ENCODE measurements around the gene TESK2.
"Not testable (repeated sequence)": the region's sequence is repeated elsewhere in the genome, so short reads cannot be mapped to it uniquely, and the experiment has no call there.

Gene TESK2

GRCh38 chr1:45411510-45411899, 79.5 kb downstream of the TESK2 start:
- no peak for DNase-seq (ENCODE audit: low read depth)

GRCh38 chr1:45410850-45411509, 80.0 kb downstream of the TESK2 start:
- DNase-seq (ENCODE audit: low read depth), result no peak

DNA sequence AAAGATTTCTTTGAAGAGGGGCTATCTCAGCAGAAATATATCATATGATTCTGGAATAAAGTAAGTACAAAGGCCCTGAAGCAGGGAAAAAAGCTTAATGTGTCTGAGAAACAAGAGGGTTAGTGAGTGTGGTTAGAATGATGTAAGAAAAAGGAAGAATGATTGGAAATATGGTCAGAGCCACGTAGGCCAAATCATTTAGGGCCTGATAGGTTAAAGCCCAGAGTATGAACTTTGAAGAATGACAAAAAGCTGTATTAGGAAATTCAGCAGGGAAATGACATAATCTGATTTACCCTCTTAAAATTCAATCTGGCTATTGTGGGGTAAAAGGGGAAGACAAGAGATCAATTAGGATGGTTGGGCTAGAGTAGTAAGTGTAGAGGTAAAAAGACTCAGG, 81.7 kb downstream of the TESK2 start:
- DNase-seq (ENCODE audit: low read depth), result no peak

- no peak for DNase-seq (ENCODE audit: low read depth)
These were observed 83.2 kb downstream of the TESK2 start for GRCh38 chr1:45407629-45408287.

GRCh38 chr1:45405636-45406035, 85.3 kb downstream of the TESK2 start:
- DNase-seq (ENCODE audit: low read depth), result no peak

GRCh38 chr1:45403718-45404117, 87.2 kb downstream of the TESK2 start:
- no peak for DNase-seq (ENCODE audit: low read depth)

DNA sequence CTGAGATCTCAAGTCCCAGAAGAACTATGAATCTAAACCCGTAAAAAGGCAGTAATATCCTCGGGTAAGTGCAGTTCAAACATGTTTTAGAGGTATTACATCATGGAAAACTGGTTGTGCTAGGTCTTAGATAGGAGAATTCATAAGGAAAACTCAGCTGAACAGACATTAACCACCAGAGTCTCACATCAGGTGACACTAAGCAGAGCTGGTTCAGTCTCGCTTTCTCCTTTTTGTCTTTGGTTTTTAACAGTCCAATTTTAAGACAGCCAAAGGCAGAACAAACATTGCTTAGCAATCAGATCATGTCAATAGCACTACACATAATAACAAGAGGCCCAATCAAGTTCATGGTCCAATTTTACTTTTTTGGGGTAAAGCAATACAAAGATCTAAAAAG, 87.7 kb downstream of the TESK2 start:
- DNase-seq (ENCODE audit: low read depth), result no peak

GRCh38 chr1:45401524-45401923, 89.4 kb downstream of the TESK2 start:
- DNase-seq (ENCODE audit: low read depth), result no peak

DNA sequence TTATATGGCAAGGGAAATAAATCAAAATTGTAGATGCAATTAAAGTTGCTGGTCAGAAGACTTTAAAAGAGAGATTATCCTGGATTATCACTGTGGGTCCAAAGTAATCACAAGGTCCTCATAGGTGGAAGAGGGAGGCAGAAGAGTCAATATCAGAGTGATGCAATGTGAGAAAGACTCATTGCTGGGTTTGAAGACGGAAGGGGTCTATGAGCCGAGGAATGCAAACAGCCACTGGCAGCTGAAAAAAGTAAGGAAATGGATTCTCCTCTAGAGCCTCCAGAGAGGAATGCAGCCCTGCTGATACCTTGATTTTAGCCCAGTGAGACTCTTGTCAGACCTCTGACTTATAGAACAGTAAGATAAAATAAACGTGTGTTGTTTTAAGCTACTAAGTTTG, 90.9 kb downstream of the TESK2 start:
- no peak for DNase-seq (ENCODE audit: low read depth)

GRCh38 chr1:45397285-45397684, 93.7 kb downstream of the TESK2 start:
- DNase-seq (ENCODE audit: low read depth), result no peak

DNA sequence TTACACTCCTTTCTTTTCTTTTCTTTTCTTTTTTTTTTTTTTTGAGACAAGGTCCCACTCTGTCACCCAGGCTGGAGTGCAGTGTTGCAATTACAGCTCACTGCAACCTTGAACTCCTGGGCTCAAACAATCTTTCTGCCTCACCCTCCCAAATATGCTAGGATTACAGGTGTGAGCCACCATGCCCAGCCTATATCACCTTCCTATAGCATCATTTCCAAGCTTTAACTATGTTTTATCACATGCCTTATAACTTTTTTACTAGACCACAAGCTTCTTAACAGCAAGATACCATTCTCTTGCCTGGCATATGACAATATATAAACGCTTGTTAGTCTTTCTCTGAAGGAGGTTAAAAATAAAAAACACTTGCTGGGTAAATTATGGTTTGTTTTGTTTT, 95.4 kb downstream of the TESK2 start:
- DNase-seq (ENCODE audit: low read depth), result no peak

DNA sequence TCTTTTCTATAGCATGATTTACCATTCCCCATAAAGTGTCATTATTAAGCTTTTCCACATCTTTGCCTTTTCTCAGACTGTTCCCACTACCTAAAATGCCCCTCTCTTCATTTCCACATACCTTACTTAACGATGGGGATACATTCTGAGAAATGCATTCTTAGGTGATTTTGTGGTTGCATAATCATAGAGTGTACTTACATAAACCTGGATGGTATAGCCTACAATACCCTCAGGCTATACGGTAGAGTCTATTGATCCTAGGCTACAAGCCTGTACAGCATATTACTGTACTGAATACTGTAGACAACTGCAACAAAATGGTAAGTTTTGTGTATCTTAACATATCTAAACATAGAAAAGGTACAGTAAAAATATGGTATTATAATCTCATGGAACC, 95.9 kb downstream of the TESK2 start:
- DNase-seq (ENCODE audit: low read depth), result no peak

DNA sequence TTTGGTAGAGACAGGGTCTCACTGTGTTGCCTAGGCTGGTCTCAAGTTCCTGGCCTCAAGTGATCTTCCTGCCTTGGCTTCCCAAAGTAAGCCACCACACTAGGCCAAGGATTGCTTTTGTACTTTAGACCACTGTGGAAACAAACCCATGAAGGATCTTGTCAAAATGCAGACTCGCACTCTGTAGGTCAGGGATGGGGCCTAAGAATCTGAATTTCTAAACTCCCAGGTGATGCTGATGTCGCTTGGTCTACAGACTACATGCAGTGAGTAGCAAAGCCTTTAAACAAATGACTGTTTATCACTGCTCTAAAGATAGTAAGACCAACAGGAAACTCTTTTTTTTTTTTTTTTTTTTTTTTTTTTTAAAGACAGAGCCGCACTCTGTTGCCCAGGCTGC, 96.6 kb downstream of the TESK2 start:
- DNase-seq (ENCODE audit: low read depth), result no peak

- no peak for DNase-seq (ENCODE audit: low read depth)
These were observed 97.2 kb downstream of the TESK2 start for GRCh38 chr1:45393718-45394302.

GRCh38 chr1:45386219-45386618, 104.7 kb downstream of the TESK2 start:
- DNase-seq (ENCODE audit: low read depth), result no peak

- no peak for DNase-seq (ENCODE audit: low read depth)
These were observed 105.7 kb downstream of the TESK2 start for GRCh38 chr1:45385302-45385701.

DNA sequence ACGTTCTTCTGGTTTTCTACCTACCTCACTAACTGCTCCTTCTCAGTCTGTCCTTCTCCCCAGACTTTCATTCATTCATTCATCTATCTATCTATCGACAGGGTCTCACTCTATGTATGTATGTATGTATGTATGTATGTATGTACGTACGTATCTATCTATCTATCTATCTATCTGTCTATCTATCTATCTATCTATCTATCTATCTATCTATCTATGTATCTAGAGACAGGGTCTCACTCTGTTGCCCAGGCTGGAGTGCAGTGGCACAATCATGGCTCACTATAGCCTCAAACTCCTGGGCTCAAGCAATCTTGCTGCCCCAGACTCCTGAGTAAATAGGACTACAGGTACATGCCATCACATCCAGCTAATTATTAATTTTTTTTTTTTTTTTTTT, 106.8 kb downstream of the TESK2 start:
- not testable (repeated sequence) for DNase-seq (ENCODE audit: low read depth)

DNA sequence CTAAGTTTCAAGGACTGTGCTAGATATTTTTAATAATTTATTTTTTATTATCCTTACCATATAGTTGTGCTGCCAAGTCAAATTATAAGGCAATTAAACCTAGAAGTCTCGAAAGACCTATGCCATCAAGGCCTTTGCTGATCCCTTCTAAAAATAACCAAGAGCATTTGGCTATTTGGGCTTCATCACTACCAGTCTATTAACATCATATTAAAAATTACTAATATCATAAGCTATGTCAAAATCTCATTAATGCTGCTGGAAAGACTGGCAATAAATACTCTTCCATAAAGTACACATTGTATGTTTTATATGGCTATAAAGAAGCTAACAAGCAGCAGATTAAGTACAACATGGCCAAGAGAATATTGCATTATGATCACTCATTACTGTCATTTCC, 107.8 kb downstream of the TESK2 start:
- DNase-seq (ENCODE audit: low read depth), result no peak

DNA sequence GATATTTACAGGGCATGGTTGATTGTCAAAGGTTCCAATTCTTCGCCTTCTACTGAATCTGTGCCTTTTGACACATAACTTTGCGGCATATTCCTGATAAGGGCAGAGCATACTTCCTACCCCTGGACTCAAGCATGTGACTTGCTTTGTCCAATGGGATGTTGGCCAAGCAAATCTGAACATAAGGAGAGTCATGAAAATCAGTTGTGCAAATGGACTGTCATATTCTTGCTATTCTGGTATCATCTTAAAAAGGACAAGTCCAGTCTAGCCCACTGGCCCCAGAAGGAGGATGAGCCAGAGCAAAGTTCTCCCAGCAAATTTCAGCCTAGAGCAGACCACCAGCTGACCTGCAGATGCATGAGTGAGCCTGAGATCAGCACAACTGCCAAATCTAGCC, 109.7 kb downstream of the TESK2 start:
- DNase-seq (ENCODE audit: low read depth), result no peak

DNA sequence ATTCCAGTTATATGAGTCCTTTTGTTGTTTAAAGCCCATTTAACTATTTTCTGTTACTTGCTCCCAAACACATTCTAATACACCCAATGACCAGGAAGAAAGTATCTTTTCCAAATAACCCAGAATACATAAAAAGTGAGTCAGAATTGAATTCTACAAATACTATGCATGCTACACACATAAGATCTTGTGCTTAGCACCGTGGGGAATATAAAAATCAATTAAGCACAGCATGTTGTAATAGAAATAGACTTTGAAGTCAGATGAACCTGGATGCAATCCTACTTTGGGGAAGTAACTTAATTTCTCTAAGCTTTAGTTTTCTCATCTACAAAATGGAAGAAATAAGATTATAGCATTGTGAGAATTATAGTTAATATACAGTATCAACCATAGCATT, 110.2 kb downstream of the TESK2 start:
- no peak for DNase-seq (ENCODE audit: low read depth)

DNA sequence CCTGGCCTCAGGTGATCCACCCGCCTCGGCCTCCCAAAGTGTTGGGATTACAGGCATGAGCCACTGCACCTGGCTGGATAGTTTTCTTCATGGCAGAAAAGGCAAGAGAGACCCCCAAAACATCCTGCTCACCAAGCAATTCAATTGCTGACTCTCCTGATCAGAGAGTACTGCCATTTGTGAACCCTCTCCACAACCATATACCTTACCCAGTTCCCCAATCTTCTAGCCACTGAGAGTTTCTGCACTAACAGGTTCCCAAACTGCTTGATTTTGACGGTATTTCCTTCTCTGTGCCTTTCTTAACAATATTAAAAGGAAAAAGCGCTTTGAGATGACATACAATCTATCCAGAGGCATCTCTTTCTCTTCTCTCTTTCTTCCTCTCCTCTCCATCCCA, 110.8 kb downstream of the TESK2 start:
- no peak for DNase-seq (ENCODE audit: low read depth)

GRCh38 chr1:45379524-45379923, 111.4 kb downstream of the TESK2 start:
- DNase-seq (ENCODE audit: low read depth), result no peak

DNA sequence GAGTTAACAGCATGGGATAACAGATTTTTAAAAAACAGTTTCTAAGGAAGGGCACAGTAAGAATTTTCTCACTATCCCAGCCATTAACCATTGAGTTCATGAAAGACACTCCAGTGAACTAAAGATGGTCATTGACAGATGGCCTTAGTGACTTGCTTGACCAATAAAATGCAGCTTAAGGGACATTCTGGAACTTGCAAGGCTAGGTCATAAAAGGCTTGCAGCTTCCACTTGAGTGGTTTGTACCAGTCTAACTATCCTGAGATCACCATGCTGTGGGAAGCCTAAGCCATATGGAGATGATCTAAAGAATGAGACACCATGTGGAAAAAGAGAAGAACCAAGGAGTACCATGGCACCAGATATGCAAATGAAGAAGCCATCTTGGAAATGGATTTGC, 112.8 kb downstream of the TESK2 start:
- DNase-seq (ENCODE audit: low read depth), result no peak
